ENCODE data around the gene GBF1.

The GBF1 gene

GRCh38 chr10:102347236-102347828 lies 102.0 kb downstream of the GBF1 start:
- H3K36me3 ChIP-seq (replicated peaks in 1 of 2; ENCODE audit: control insufficient read depth in 2 of 2, insufficient read depth in 2 of 2, low read length in 2 of 2) = peaks cover 9 to 23% of the 10 kb centered on the region in 2 donors
- no peak overlapping the region for H2BK12ac ChIP-seq (ENCODE audit: low read length)
- H3K23ac ChIP-seq (ENCODE audit: low read depth, low read length, poor library complexity) = no peak overlapping the region
- no peak overlapping the region for H2AFZ ChIP-seq (ENCODE audit: low read length)
- H3K4ac ChIP-seq (ENCODE audit: low read length) = no peak overlapping the region
- H2BK15ac ChIP-seq (ENCODE audit: low read length) = no peak overlapping the region
- H2BK120ac ChIP-seq (ENCODE audit: low read depth, low read length) = no peak overlapping the region
- no peaks in the 10 kb centered on the region for H3K9me3 ChIP-seq (replicated peaks in 1 of 2; ENCODE audit: control insufficient read depth in 2 of 2, insufficient read depth in 1 of 2, low read depth in 1 of 2, low read length in 2 of 2)
- H2AK5ac ChIP-seq (ENCODE audit: low read depth, low read length) = no peak overlapping the region
- H2BK5ac ChIP-seq (ENCODE audit: low read length) = no peak overlapping the region
- peaks cover 1 to 6% of the 10 kb centered on the region in 2 donors for H3K4me1 ChIP-seq (ENCODE audit: control insufficient read depth in 2 of 2, insufficient read depth in 1 of 2, low read depth in 1 of 2, low read length in 2 of 2)
- no peak overlapping the region for H4K8ac ChIP-seq (ENCODE audit: low read depth, low read length)
- no peak overlapping the region for H3K14ac ChIP-seq (ENCODE audit: low read length)
- H3K27me3 ChIP-seq (ENCODE audit: control insufficient read depth in 3 of 3, insufficient read depth in 3 of 3, low read depth in 1 of 3, low read length in 3 of 3) = no peaks in the 10 kb centered on the region
- no peak overlapping the region for H3K4me2 ChIP-seq (ENCODE audit: insufficient read depth, low read length, poor library complexity, severe bottlenecking)
- no peak overlapping the region for H3K27ac ChIP-seq (replicated peaks; ENCODE audit: low read length)
- no peak overlapping the region for H3K4me3 ChIP-seq (ENCODE audit: low read length in 2 of 2)
- H3K18ac ChIP-seq (ENCODE audit: low read length) = no peak overlapping the region
- H4K91ac ChIP-seq (ENCODE audit: low read depth, low read length, poor library complexity) = no peak overlapping the region
- no peaks in the 10 kb centered on the region for H3K79me1 ChIP-seq (ENCODE audit: low read depth, low read length)
- DNase-seq (ENCODE audit: low spot score) = peak; percentile 31
- no peak overlapping the region for H3K9ac ChIP-seq (ENCODE audit: low read depth, low read length, poor library complexity)
- WGBS, 2 donors (ENCODE audit: extremely low coverage in 2 of 2, insufficient read length in 2 of 2, insufficient replicate concordance in 1 of 2) = no CpG with 5 or more reads among the region's 2 CpGs

- H3K18ac ChIP-seq (ENCODE audit: low read length) = no peak overlapping the region
- H2AK5ac ChIP-seq (ENCODE audit: low read depth, low read length) = no peak overlapping the region
- H3K9ac ChIP-seq (ENCODE audit: low read depth, low read length, poor library complexity) = no peak overlapping the region
- no peak overlapping the region for H3K4ac ChIP-seq (ENCODE audit: low read length)
- H2BK120ac ChIP-seq (ENCODE audit: low read depth, low read length) = no peak overlapping the region
- no peaks in the 10 kb centered on the region for H3K9me3 ChIP-seq (replicated peaks in 1 of 2; ENCODE audit: control insufficient read depth in 2 of 2, insufficient read depth in 1 of 2, low read depth in 1 of 2, low read length in 2 of 2)
- H3K36me3 ChIP-seq (replicated peaks in 1 of 2; ENCODE audit: control insufficient read depth in 2 of 2, insufficient read depth in 2 of 2, low read length in 2 of 2) = peaks cover 27 to 55% of the 10 kb centered on the region in 2 donors
- no peak overlapping the region for H3K27ac ChIP-seq (replicated peaks; ENCODE audit: low read length)
- no peak overlapping the region for H2AFZ ChIP-seq (ENCODE audit: low read length)
- no peak overlapping the region for H4K91ac ChIP-seq (ENCODE audit: low read depth, low read length, poor library complexity)
- no peak overlapping the region for H3K23ac ChIP-seq (ENCODE audit: low read depth, low read length, poor library complexity)
- no peak overlapping the region for H2BK12ac ChIP-seq (ENCODE audit: low read length)
- H3K4me3 ChIP-seq (ENCODE audit: low read length in 2 of 2) = no peak overlapping the region
- H3K79me1 ChIP-seq (ENCODE audit: low read depth, low read length) = no peaks in the 10 kb centered on the region
- WGBS, 2 donors (ENCODE audit: extremely low coverage in 2 of 2, insufficient read length in 2 of 2, insufficient replicate concordance in 1 of 2) = no CpG with 5 or more reads among the region's 7 CpGs
- H3K14ac ChIP-seq (ENCODE audit: low read length) = no peak overlapping the region
- no peak overlapping the region for H2BK5ac ChIP-seq (ENCODE audit: low read length)
- no peak overlapping the region for H4K8ac ChIP-seq (ENCODE audit: low read depth, low read length)
- H3K27me3 ChIP-seq (ENCODE audit: control insufficient read depth in 3 of 3, insufficient read depth in 3 of 3, low read depth in 1 of 3, low read length in 3 of 3) = no peaks in the 10 kb centered on the region
- H2BK15ac ChIP-seq (ENCODE audit: low read length) = no peak overlapping the region
- DNase-seq (ENCODE audit: low spot score) = peak; percentile 68
- no peaks in the 10 kb centered on the region for H3K4me1 ChIP-seq (ENCODE audit: control insufficient read depth in 2 of 2, insufficient read depth in 1 of 2, low read depth in 1 of 2, low read length in 2 of 2)
- no peak overlapping the region for H3K4me2 ChIP-seq (ENCODE audit: insufficient read depth, low read length, poor library complexity, severe bottlenecking)
Measured at GRCh38 chr10:102352066-102352715, 106.9 kb downstream of the GBF1 start.

- Histone ChIP-seq H3K4me3 (ENCODE audit: low read length in 2 of 2) (no peak overlapping the region), H3K27ac (replicated peaks; ENCODE audit: low read length) (no peak overlapping the region), H3K14ac (ENCODE audit: low read length) (no peak overlapping the region), H3K79me1 (ENCODE audit: low read depth, low read length) (no peaks in the 10 kb centered on the region), H2BK15ac (ENCODE audit: low read length) (no peak overlapping the region), H3K36me3 (replicated peaks in 1 of 2; ENCODE audit: control insufficient read depth in 2 of 2, insufficient read depth in 2 of 2, low read length in 2 of 2) (peaks cover 45 to 78% of the 10 kb centered on the region in 2 donors), H2BK120ac (ENCODE audit: low read depth, low read length) (no peak overlapping the region), H3K4me1 (ENCODE audit: control insufficient read depth in 2 of 2, insufficient read depth in 1 of 2, low read depth in 1 of 2, low read length in 2 of 2) (no peaks in the 10 kb centered on the region), H3K18ac (ENCODE audit: low read length) (no peak overlapping the region), H3K27me3 (ENCODE audit: control insufficient read depth in 3 of 3, insufficient read depth in 3 of 3, low read depth in 1 of 3, low read length in 3 of 3) (no peaks in the 10 kb centered on the region), H3K23ac (ENCODE audit: low read depth, low read length, poor library complexity) (no peak overlapping the region), H2AFZ (ENCODE audit: low read length) (no peak overlapping the region), H3K4ac (ENCODE audit: low read length) (no peak overlapping the region), H2BK12ac (ENCODE audit: low read length) (no peak overlapping the region), H3K9ac (ENCODE audit: low read depth, low read length, poor library complexity) (no peak overlapping the region), H4K8ac (ENCODE audit: low read depth, low read length) (no peak overlapping the region), H2AK5ac (ENCODE audit: low read depth, low read length) (no peak overlapping the region), H3K9me3 (replicated peaks in 1 of 2; ENCODE audit: control insufficient read depth in 2 of 2, insufficient read depth in 1 of 2, low read depth in 1 of 2, low read length in 2 of 2) (no peaks in the 10 kb centered on the region), H3K4me2 (ENCODE audit: insufficient read depth, low read length, poor library complexity, severe bottlenecking) (no peak overlapping the region), H2BK5ac (ENCODE audit: low read length) (no peak overlapping the region), H4K91ac (ENCODE audit: low read depth, low read length, poor library complexity) (no peak overlapping the region)
- WGBS, 2 donors (ENCODE audit: extremely low coverage in 2 of 2, insufficient read length in 2 of 2, insufficient replicate concordance in 1 of 2) = no CpG with 5 or more reads among the region's 3 CpGs
- DNase-seq (ENCODE audit: low spot score) = no peak
Measured at GRCh38 chr10:102354451-102354850, 109.1 kb downstream of the GBF1 start.

- no peak overlapping the region for H4K91ac ChIP-seq (ENCODE audit: low read depth, low read length, poor library complexity)
- H2AFZ ChIP-seq (ENCODE audit: low read length) = no peak overlapping the region
- H3K23ac ChIP-seq (ENCODE audit: low read depth, low read length, poor library complexity) = no peak overlapping the region
- no peak overlapping the region for H4K8ac ChIP-seq (ENCODE audit: low read depth, low read length)
- H2BK15ac ChIP-seq (ENCODE audit: low read length) = no peak overlapping the region
- H2BK120ac ChIP-seq (ENCODE audit: low read depth, low read length) = no peak overlapping the region
- no peak overlapping the region for H3K4ac ChIP-seq (ENCODE audit: low read length)
- no peak overlapping the region for H3K9ac ChIP-seq (ENCODE audit: low read depth, low read length, poor library complexity)
- H2BK12ac ChIP-seq (ENCODE audit: low read length) = no peak overlapping the region
- no peak overlapping the region for H3K14ac ChIP-seq (ENCODE audit: low read length)
- peak overlapping the region in 1 of 2 donors; percentile 55 for H3K4me3 ChIP-seq (ENCODE audit: low read length in 2 of 2)
- DNase-seq (ENCODE audit: low spot score) = no peak
- WGBS, 2 donors (ENCODE audit: extremely low coverage in 2 of 2, insufficient read length in 2 of 2, insufficient replicate concordance in 1 of 2) = no CpG with 5 or more reads among the region's 4 CpGs
- no peaks in the 10 kb centered on the region for H3K79me1 ChIP-seq (ENCODE audit: low read depth, low read length)
- no peak overlapping the region for H2BK5ac ChIP-seq (ENCODE audit: low read length)
- H3K4me1 ChIP-seq (ENCODE audit: control insufficient read depth in 2 of 2, insufficient read depth in 1 of 2, low read depth in 1 of 2, low read length in 2 of 2) = no peaks in the 10 kb centered on the region
- no peak overlapping the region for H3K27ac ChIP-seq (replicated peaks; ENCODE audit: low read length)
- no peaks in the 10 kb centered on the region for H3K9me3 ChIP-seq (replicated peaks in 1 of 2; ENCODE audit: control insufficient read depth in 2 of 2, insufficient read depth in 1 of 2, low read depth in 1 of 2, low read length in 2 of 2)
- H3K18ac ChIP-seq (ENCODE audit: low read length) = no peak overlapping the region
- peaks cover 51 to 93% of the 10 kb centered on the region in 2 donors for H3K36me3 ChIP-seq (replicated peaks in 1 of 2; ENCODE audit: control insufficient read depth in 2 of 2, insufficient read depth in 2 of 2, low read length in 2 of 2)
- H3K4me2 ChIP-seq (ENCODE audit: insufficient read depth, low read length, poor library complexity, severe bottlenecking) = no peak overlapping the region
- no peaks in the 10 kb centered on the region for H3K27me3 ChIP-seq (ENCODE audit: control insufficient read depth in 3 of 3, insufficient read depth in 3 of 3, low read depth in 1 of 3, low read length in 3 of 3)
- H2AK5ac ChIP-seq (ENCODE audit: low read depth, low read length) = no peak overlapping the region
Measured at GRCh38 chr10:102358712-102359382, 113.5 kb downstream of the GBF1 start.
